K562 (cell line): Measurements from ENCODE around the gene ZNF692. TPM values are rescaled to one million over a fixed set of nuclear protein-coding genes. Genes with fewer than 3 reads are reported as not detected.

Source experiments
- BACH1 ChIP-seq: fragments of 200-800 bp; sonication (Bioruptor generic); IDR thresholded peaks from 2 replicates; pipeline ENCODE4 v1.6.1; 2016; ENCODE audit warnings: missing genetic modification characterization, missing compliant biosample characterization
- DNMT1 ChIP-seq: fragments of 450-650 bp; IDR thresholded peaks from 2 replicates; pipeline ENCODE4 v1.6.1; 2016; ENCODE audit warnings: antibody characterized with exemption, mild to moderate bottlenecking
- ELK1 ChIP-seq: sonication (generic); formaldehyde crosslinking; IDR thresholded peaks from 2 replicates; pipeline ENCODE4 v1.8.1; 2022; ENCODE audit warnings: missing genetic modification reagents
- EP300 ChIP-seq: IDR thresholded peaks from 2 replicates; pipeline ENCODE4 v1.6.1; 2012; ENCODE audit warnings: low read length, improper control_type of control experiment
- ETV5 ChIP-seq: sonication (generic); formaldehyde crosslinking; IDR thresholded peaks from 2 replicates; pipeline ENCODE4 v1.4.0; 2020; ENCODE audit warnings: low read depth, mild to moderate bottlenecking, missing genetic modification reagents
- GMEB1 ChIP-seq: fragments of 250-450 bp; sonication (Bioruptor Pico); IDR thresholded peaks from 2 replicates; pipeline ENCODE4 v1.4.0; 2020; ENCODE audit warnings: mild to moderate bottlenecking
- HBP1 ChIP-seq: fragments of 450-650 bp; formaldehyde crosslinking; IDR thresholded peaks from 2 replicates; pipeline ENCODE4 v1.4.0; 2022; ENCODE audit warnings: missing genetic modification characterization
- MYBL2 ChIP-seq, 2 experiments: fragments of 450-650 bp in 1 of 2; sonication (generic) in 1 of 2; formaldehyde crosslinking in 1 of 2; IDR thresholded peaks; 2 replicates each; pipeline versions ENCODE4 v1.6.1 to v1.8.1; 2017 to 2022; ENCODE audit warnings: borderline replicate concordance in 1 of 2, inconsistent platforms in 1 of 2, low read depth in 1 of 2, mild to moderate bottlenecking in 1 of 2, missing genetic modification reagents in 1 of 2, moderate library complexity in 1 of 2
- SNAPC5 ChIP-seq: fragments of 250-450 bp; sonication (Bioruptor Pico); IDR thresholded peaks from 2 replicates; pipeline ENCODE4 v1.8.0; 2021; ENCODE audit warnings: moderate library complexity, mild to moderate bottlenecking, inconsistent platforms
- STAT6 ChIP-seq: sonication (generic); formaldehyde crosslinking; IDR thresholded peaks from 2 replicates; pipeline ENCODE4 v1.8.1; 2023; ENCODE audit warnings: mild to moderate bottlenecking, missing genetic modification reagents
- TAL1 ChIP-seq: fragments of 450-650 bp; IDR thresholded peaks from 2 replicates; pipeline ENCODE4 v1.6.1; 2016; ENCODE audit warnings: mild to moderate bottlenecking
- TCF7L2 ChIP-seq: fragments of 150-350 bp; IDR thresholded peaks from 2 replicates; pipeline ENCODE4 v1.6.1; 2016; ENCODE audit warnings: low read depth, mild to moderate bottlenecking, low read length, moderate library complexity
- TFE3 ChIP-seq: fragments of 450-650 bp; formaldehyde crosslinking; IDR thresholded peaks from 2 replicates; pipeline ENCODE4 v1.4.0; 2020; ENCODE audit warnings: mild to moderate bottlenecking, mixed read lengths
- TRIM28 ChIP-seq: fragments of 450-650 bp; IDR thresholded peaks from 2 replicates; pipeline ENCODE4 v1.6.1; 2017
- ZNF395 ChIP-seq: fragments of 200-800 bp; sonication (Bioruptor generic); IDR thresholded peaks from 2 replicates; pipeline ENCODE4 v1.6.1; 2017; ENCODE audit warnings: missing genetic modification characterization, missing compliant biosample characterization
- polyA plus RNA-seq, 8 experiments: library from polyadenylated mRNA; depleted of rRNA in 4 of 8; stranded (reverse) in 5 of 8; unstranded in 3 of 8; fragments of >200 nt; fragmentation: Nextera tagmentation in 2 of 8; fragmentation: Illumina TruSeq in 1 of 8; extraction: Ambion mirVana in 2 of 8; extraction: Trizol in 1 of 8; gene quantifications; 2 replicates each; pipeline versions ENCODE4 v1.2.1 to v1.2.3, GENCODE V29; 2011 to 2014; ENCODE audit warnings: inconsistent platforms in 1 of 8, missing spikeins in 1 of 8
- total RNA-seq, 7 experiments: library from RNA; depleted of rRNA in 6 of 7; stranded (reverse); fragments of >200 nt in 6 of 7; fragmentation: Illumina TruSeq in 2 of 7; extraction: Trizol in 2 of 7; gene quantifications; 2 replicates each; pipeline versions ENCODE4 v1.2.1 to v1.2.3, GENCODE V29; 2011 to 2021; ENCODE audit warnings: low replicate concordance in 1 of 7

The ZNF692 gene
- total and polyA plus RNA-seq, 9 of the 15 experiments (the other 6 are each of a cell fraction or from before 2014, with no cell fraction given): 8.4 to 143 (median 55.9) TPM

GRCh38 chr1:248858891-248859889, at the start of gene ZNF692 (continued):
- TF ChIP-seq STAT6 (CRISPR knock-in tag): no peak; the same call in 1 of the 2 replicates
- no peak for TF ChIP-seq TAL1
- TF ChIP-seq BACH1: no peak
- no peak for TF ChIP-seq TFE3 (CRISPR knock-in tag)
- TF ChIP-seq EP300: peak; percentile 4; the same call in 1 of the 2 replicates
- TF ChIP-seq HBP1 (CRISPR knock-in tag): peak; percentile 3; the same call in 1 of the 2 replicates
- no peak for TF ChIP-seq ELK1
- no peak for TF ChIP-seq MYBL2 (IDR thresholded peaks at IDR 0.05; ENCODE audit: low read depth)
- no peak for TF ChIP-seq MYBL2 (CRISPR knock-in tag; IDR thresholded peaks at IDR 0.05; ENCODE audit: borderline replicate concordance)
- no peak for TF ChIP-seq TCF7L2
- TF ChIP-seq DNMT1: no peak
- no peak for TF ChIP-seq TRIM28
- peak; percentile 63 for TF ChIP-seq GMEB1 (CRISPR knock-in tag)
- TF ChIP-seq ETV5 (CRISPR knock-in tag): peak; percentile 92
- TF ChIP-seq ZNF395 (CRISPR knock-in tag): no peak; the same call in 1 of the 2 replicates
- no peak for TF ChIP-seq SNAPC5 (CRISPR knock-in tag)
